Measurements from ENCODE around the gene COL23A1. TPM values are rescaled to one million over a fixed set of nuclear protein-coding genes. Genes with fewer than 3 reads are reported as not detected.
"Not testable (repeated sequence)": the region's sequence is repeated elsewhere in the genome, so short reads cannot be mapped to it uniquely, and the experiment has no call there.

Gene COL23A1
- total and polyA plus RNA-seq, 2 donors (not counting 1 experiment from before 2014, with no cell fraction given), result 0.20 TPM; not detected in 1

DNA sequence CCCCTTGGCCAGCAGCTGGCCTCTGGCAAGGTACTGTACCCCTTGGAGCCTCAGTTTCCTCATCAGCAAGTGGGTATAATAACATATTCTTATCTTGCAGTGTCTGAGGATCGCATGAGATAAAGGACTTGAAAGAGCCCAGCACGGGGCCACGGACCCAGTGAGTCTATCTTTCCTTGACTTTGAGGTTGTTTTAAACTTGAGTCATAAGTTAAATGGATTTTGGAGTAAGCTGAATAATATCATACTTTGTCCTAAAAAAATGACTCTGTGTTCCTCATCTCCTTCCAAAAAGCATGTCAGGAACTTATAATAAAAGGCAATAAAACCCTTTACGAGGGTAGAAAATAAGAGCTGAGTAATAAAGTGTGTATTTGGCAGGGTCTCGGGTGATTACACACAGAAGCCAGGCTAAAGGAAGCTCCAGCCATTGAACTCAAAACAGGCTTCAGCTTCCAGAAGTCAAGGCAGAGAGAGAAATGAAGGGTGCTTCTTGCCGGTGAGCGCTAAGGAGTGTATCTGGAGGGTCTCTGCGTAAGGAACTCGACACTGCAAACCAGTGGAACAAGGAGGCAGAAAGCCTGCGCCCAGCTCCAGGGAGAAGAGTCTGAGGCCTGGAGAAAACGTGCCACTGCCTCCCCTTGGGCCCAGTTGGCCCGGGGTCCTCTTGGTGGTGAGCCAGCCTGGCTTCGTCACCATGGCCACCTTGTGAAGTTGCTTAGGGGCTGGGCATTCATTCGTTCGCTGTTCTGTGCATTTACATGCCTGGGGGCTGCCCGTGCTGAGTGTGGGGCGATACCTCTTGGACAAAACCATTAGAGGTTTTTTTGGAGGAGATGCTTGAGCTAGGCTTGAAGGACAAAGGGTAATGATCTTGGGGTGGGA is 285.2 kb downstream of the COL23A1 start:
- peaks cover 0 to 3% (median 0%) of the 10 kb centered on the region in 4 experiments for H3K27me3 ChIP-seq (replicated peaks in 1 of 4; ENCODE audit: control extremely low read depth in 1 of 4, control insufficient read depth in 3 of 4, insufficient read depth in 4 of 4, low read length in 3 of 4)
- Mint-ChIP-seq H3K9me3 (ENCODE audit: insufficient read depth) (peaks cover 7% of the 10 kb centered on the region), H3K4me1 (peaks cover 3% of the 10 kb centered on the region), H3K27me3 (peaks cover 8% of the 10 kb centered on the region), H3K4me3 (no peak overlapping the region), H3K27ac (no peak overlapping the region)
- no peaks in the 10 kb centered on the region for H3K36me3 ChIP-seq (replicated peaks in 1 of 2; ENCODE audit: control extremely low read depth in 1 of 2, control insufficient read depth in 1 of 2, extremely low read depth in 1 of 2, insufficient read depth in 2 of 2, low read length in 1 of 2)
- TF ChIP-seq, protein P1, sequence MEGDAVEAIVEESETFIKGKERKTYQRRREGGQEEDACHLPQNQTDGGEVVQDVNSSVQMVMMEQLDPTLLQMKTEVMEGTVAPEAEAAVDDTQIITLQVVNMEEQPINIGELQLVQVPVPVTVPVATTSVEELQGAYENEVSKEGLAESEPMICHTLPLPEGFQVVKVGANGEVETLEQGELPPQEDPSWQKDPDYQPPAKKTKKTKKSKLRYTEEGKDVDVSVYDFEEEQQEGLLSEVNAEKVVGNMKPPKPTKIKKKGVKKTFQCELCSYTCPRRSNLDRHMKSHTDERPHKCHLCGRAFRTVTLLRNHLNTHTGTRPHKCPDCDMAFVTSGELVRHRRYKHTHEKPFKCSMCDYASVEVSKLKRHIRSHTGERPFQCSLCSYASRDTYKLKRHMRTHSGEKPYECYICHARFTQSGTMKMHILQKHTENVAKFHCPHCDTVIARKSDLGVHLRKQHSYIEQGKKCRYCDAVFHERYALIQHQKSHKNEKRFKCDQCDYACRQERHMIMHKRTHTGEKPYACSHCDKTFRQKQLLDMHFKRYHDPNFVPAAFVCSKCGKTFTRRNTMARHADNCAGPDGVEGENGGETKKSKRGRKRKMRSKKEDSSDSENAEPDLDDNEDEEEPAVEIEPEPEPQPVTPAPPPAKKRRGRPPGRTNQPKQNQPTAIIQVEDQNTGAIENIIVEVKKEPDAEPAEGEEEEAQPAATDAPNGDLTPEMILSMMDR (IDR thresholded peaks at IDR 0.05), result no peak
- no peak for TF ChIP-seq EZH2 (IDR thresholded peaks at IDR 0.05; ENCODE audit: borderline replicate concordance, insufficient read depth, low read depth, low read length, poor library complexity, severe bottlenecking)
- no peak overlapping the region for H3K9ac ChIP-seq (ENCODE audit: low read length)
- intact Hi-C loops (cut with micrococcal nuclease), result no loop called here
- no peaks in the 10 kb centered on the region for H3K79me2 ChIP-seq (ENCODE audit: control insufficient read depth, insufficient read depth, low read length)
- ATAC-seq (ENCODE audit: low read depth) (no peak), DNase-seq (no peak)
- H3K4me2 ChIP-seq (replicated peaks; ENCODE audit: low read depth, low read length, poor library complexity, severe bottlenecking), result no peak overlapping the region
- CTCF ChIA-PET, result interaction anchor here (0.8 kb wide), 1 partner anchor 27 kb away, joined by 3 read pairs; no protein-coding TSS in a partner anchor
- no peaks in the 10 kb centered on the region for H4K20me1 ChIP-seq (ENCODE audit: control insufficient read depth, insufficient read depth, low read length, poor library complexity, severe bottlenecking)
- no peak overlapping the region for H3K27ac ChIP-seq (ENCODE audit: low read length in 2 of 2)
- no peak overlapping the region for H3K4me3 ChIP-seq (ENCODE audit: control extremely low read depth in 1 of 5, extremely low read depth in 1 of 5, insufficient read depth in 1 of 5, low read depth in 2 of 5, low read length in 4 of 5)
- WGBS (ENCODE audit: insufficient coverage), result 94% methylated on average over 12 of the region's 17 CpGs
- POLR2A ChIA-PET, result no interaction called here
- H3K9me3 ChIP-seq (ENCODE audit: control extremely low read depth in 1 of 3, control insufficient read depth in 2 of 3, insufficient read depth in 1 of 3, low read length in 2 of 3), result peaks cover 0 to 10% (median 0%) of the 10 kb centered on the region in 3 donors
- no peak overlapping the region for H2AFZ ChIP-seq (ENCODE audit: insufficient read depth, low read depth, low read length, poor library complexity, severe bottlenecking)
- H3K4me1 ChIP-seq (ENCODE audit: control insufficient read depth in 2 of 2, insufficient read depth in 2 of 2, low read length in 2 of 2), result no peaks in the 10 kb centered on the region

DNA sequence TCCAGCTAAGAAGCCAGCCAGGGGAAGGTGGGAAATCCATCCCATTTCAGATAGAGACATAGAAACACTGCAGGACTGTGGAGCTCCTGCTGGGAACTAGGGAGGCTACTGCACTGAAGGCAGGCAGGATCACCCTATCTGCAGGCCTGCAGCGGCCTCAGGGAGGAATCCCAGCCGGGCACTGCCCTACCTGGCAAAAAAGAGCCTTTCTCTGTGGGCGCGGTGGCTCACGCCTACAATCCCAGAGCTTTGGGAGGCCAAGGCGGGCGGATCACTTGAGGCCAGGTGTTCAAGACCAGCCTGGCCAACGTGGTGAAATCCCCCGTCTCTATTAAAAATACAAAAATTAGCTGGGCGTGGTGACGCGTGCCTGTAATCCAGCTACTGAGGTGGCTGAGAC is 286.2 kb downstream of the COL23A1 start:
- Histone ChIP-seq H3K27me3 (replicated peaks in 1 of 4; ENCODE audit: control extremely low read depth in 1 of 4, control insufficient read depth in 3 of 4, insufficient read depth in 4 of 4, low read length in 3 of 4) (peaks cover 0 to 3% (median 0%) of the 10 kb centered on the region in 4 experiments), H3K4me1 (ENCODE audit: control insufficient read depth in 2 of 2, insufficient read depth in 2 of 2, low read length in 2 of 2) (no peaks in the 10 kb centered on the region), H3K9ac (ENCODE audit: low read length) (no peak overlapping the region), H3K9me3 (ENCODE audit: control extremely low read depth in 1 of 3, control insufficient read depth in 2 of 3, insufficient read depth in 1 of 3, low read length in 2 of 3) (peaks cover 0 to 10% (median 0%) of the 10 kb centered on the region in 3 donors), H3K4me2 (replicated peaks; ENCODE audit: low read depth, low read length, poor library complexity, severe bottlenecking) (no peak overlapping the region), H4K20me1 (ENCODE audit: control insufficient read depth, insufficient read depth, low read length, poor library complexity, severe bottlenecking) (no peaks in the 10 kb centered on the region), H3K4me3 (ENCODE audit: control extremely low read depth in 1 of 5, extremely low read depth in 1 of 5, insufficient read depth in 1 of 5, low read depth in 2 of 5, low read length in 4 of 5) (no peak overlapping the region), H3K79me2 (ENCODE audit: control insufficient read depth, insufficient read depth, low read length) (no peaks in the 10 kb centered on the region), H3K27ac (ENCODE audit: low read length in 2 of 2) (no peak overlapping the region), H3K36me3 (replicated peaks in 1 of 2; ENCODE audit: control extremely low read depth in 1 of 2, control insufficient read depth in 1 of 2, extremely low read depth in 1 of 2, insufficient read depth in 2 of 2, low read length in 1 of 2) (no peaks in the 10 kb centered on the region), H2AFZ (ENCODE audit: insufficient read depth, low read depth, low read length, poor library complexity, severe bottlenecking) (no peak overlapping the region)
- no peak for ATAC-seq (ENCODE audit: low read depth)
- H3K9me3 Mint-ChIP-seq (ENCODE audit: insufficient read depth), result peaks cover 7% of the 10 kb centered on the region
- no peak for TF ChIP-seq EZH2 (IDR thresholded peaks at IDR 0.05; ENCODE audit: borderline replicate concordance, insufficient read depth, low read depth, low read length, poor library complexity, severe bottlenecking)
- TF ChIP-seq, protein P1 (IDR thresholded peaks at IDR 0.05), result no peak
- peaks cover 8% of the 10 kb centered on the region for H3K27me3 Mint-ChIP-seq
- H3K4me3 Mint-ChIP-seq, result no peak overlapping the region
- 94% methylated on average over 12 of the region's 12 CpGs for WGBS (ENCODE audit: insufficient coverage)
- intact Hi-C loops (cut with micrococcal nuclease), result no loop called here
- CTCF ChIA-PET, result interaction anchor here (0.8 kb wide), 1 partner anchor 26 kb away, joined by 3 read pairs; no protein-coding TSS in a partner anchor
- peaks cover 3% of the 10 kb centered on the region for H3K4me1 Mint-ChIP-seq
- DNase-seq, result no peak
- POLR2A ChIA-PET, result no interaction called here
- H3K27ac Mint-ChIP-seq, result no peak overlapping the region

DNA sequence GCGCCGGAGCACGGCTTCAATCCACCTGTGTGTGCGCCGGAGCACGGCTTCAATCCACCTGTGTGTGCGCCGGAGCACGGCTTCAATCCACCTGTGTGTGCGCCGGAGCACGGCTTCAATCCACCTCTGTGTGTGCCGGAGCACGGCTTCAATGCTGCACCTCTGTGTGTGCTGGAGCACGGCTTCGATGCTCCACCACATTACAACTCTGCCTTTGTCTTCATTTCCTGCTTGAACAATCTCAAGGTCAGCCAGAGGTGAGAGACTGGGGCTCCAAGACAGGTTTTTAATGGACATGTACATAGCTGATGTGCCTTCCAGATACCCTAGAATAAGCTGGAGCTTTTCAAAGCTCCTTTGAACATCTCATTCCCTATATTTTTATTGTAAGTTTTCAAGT is 287.9 kb downstream of the COL23A1 start:
- H3K27ac ChIP-seq (ENCODE audit: low read length in 2 of 2); H3K4me2 ChIP-seq (replicated peaks; ENCODE audit: low read depth, low read length, poor library complexity, severe bottlenecking); POLR2A ChIA-PET; H2AFZ ChIP-seq (ENCODE audit: insufficient read depth, low read depth, low read length, poor library complexity, severe bottlenecking); CTCF ChIA-PET; H3K4me1 ChIP-seq (ENCODE audit: control insufficient read depth in 2 of 2, insufficient read depth in 2 of 2, low read length in 2 of 2); H3K9me3 Mint-ChIP-seq (ENCODE audit: insufficient read depth); H3K9me3 ChIP-seq (ENCODE audit: control extremely low read depth in 1 of 3, control insufficient read depth in 2 of 3, insufficient read depth in 1 of 3, low read length in 2 of 3); H3K4me3 ChIP-seq (ENCODE audit: control extremely low read depth in 1 of 5, extremely low read depth in 1 of 5, insufficient read depth in 1 of 5, low read depth in 2 of 5, low read length in 4 of 5); H3K4me1 Mint-ChIP-seq; H3K27me3 Mint-ChIP-seq; H4K20me1 ChIP-seq (ENCODE audit: control insufficient read depth, insufficient read depth, low read length, poor library complexity, severe bottlenecking); H3K79me2 ChIP-seq (ENCODE audit: control insufficient read depth, insufficient read depth, low read length); intact Hi-C loops (cut with micrococcal nuclease); H3K36me3 ChIP-seq (replicated peaks in 1 of 2; ENCODE audit: control extremely low read depth in 1 of 2, control insufficient read depth in 1 of 2, extremely low read depth in 1 of 2, insufficient read depth in 2 of 2, low read length in 1 of 2); H3K4me3 Mint-ChIP-seq; H3K27me3 ChIP-seq (replicated peaks in 1 of 4; ENCODE audit: control extremely low read depth in 1 of 4, control insufficient read depth in 3 of 4, insufficient read depth in 4 of 4, low read length in 3 of 4); ATAC-seq (ENCODE audit: low read depth); DNase-seq; H3K9ac ChIP-seq (ENCODE audit: low read length): not testable (repeated sequence)
- WGBS (ENCODE audit: insufficient coverage), result 55% methylated on average over 16 of the region's 16 CpGs
- peak overlapping the region; percentile 15 for H3K27ac Mint-ChIP-seq

All from B cell (primary cell).